GM19240 (cell line): Measurements from ENCODE around the gene PVR.
"Not testable (repeated sequence)": the region's sequence is repeated elsewhere in the genome, so short reads cannot be mapped to it uniquely, and the experiment has no call there.

ENCODE experiments used
- DNase-seq: peaks from one replicate; pipeline ENCODE4 v3.0.0; 2011; ENCODE audit warnings: low spot score; ENCODE audit not compliant: insufficient read length

The PVR gene

DNA sequence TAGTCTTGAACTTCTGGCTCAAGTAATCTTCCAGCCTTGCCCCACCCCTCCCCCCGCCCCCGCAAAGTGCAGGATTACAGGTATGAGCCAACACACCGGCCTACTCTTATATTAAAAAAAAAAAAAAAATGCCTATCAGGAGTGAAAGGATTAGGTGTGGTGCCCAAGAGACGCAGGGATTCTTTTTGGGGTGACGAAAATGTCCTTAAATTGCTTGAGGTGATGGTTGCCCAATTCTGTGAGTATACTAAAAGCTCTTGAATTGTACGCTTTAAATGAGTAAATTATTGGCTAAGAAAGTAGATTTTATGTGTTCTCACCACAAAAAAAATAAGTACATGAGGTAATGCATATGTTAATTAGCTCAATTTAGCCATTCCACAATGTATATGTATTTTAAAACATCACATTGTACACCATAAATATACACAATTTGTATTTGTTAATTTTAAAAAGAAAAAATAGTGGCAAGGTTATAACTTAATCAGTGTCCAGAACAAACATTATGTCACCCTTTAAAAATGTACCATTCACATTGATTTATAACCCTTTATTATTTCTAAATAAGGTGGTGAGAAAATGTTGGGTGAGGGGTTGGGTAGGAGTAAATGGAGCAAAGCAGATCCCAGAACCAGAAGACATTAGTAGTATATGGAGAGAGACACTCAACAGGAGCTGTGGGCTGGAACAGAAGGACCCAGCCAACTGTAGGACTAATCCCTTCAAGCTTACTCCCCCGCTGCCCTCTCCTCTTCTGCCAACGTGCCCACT, 26.4 kb upstream of the PVR start:
- DNase-seq = no peak

- no peak for DNase-seq
Observed at GRCh38 chr19:44618640-44619357, 24.9 kb upstream of the PVR start.

DNA sequence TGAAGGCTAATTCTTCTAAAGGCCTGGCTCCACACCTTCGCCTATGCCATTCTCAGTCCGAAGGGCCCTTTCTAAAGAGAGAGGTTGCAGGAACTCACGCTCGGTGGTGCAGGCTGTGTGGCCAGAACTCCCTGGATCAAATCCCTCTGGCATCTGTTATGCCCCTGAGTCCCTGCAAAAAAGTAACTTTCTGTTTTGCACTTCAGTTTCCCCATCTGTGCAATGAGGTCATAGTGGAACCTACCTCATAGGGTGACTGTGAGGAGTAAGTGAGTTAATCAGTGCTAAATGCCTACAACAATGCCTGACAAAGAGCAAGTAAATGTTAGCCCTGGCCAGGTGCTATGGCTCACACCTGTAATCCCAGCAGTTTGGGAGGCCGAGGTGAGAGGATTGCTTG, 23.0 kb upstream of the PVR start:
- no peak for DNase-seq

DNA sequence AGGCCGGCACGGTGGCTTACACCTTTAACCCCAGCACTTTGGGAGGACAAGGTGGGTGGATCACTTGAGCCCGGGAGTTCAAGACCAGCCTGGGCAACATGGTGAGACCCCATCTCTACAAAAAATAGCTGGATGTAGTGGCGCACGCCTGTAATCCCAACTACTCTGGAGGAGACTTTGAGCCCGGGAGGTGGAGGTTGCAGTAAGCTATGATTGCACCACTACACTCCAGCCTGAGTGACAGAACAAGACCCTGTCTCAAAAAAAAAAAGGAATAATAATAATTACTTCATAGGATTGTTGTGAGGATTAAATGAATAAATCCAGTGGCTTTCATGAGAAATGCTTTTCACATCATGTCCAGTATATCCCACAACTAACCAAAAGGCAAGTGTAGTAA, 22.3 kb upstream of the PVR start:
- DNase-seq = no peak

DNA sequence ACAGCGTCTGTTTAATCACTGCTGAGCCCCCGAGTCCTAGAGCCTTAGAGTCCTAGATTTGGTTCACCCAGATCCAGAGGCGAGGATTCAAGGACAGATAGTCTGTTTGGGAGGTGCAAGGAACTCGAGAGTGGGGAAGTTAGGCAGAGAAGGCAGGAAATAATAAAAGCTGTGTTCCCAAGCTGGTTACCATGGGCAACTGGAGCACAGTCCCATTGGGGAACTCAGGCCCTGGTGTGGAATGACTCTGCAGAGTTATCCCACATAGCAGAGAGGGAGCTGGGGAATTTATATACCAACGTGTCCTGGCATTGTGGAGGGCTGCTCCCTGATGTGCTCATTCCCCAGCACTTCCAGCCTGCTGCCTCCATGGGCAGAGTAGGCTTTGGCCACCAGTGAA, 20.6 kb upstream of the PVR start:
- no peak for DNase-seq

GRCh38 chr19:44623626-44624025, 20.1 kb upstream of the PVR start:
- DNase-seq = no peak

DNA sequence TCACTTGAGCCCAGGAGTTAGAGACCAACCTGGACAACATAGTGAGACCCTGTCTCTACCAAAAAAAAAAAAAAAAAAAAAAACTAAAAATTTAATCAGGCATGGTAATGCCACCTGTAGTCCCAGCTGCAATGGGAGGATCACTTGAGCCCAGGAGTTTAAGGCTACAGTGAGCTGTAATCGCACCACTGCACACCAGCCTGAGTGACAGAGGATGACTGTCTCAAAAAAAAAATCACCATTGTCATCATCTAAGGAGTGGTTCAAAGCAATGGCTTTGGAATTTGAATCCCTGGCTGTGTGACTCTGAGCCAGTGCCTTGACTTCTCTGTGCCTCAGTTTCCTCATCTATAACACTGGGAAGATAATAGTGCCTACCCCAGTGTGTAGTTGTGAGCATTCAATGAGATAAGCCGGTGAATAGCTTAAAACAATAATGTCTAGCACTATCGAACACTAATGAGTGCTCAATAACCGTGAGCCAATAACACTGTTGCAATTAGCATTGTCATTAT, 18.8 kb upstream of the PVR start:
- no peak for DNase-seq

- not testable (repeated sequence) for DNase-seq
Observed at GRCh38 chr19:44625637-44626036, 18.1 kb upstream of the PVR start.

GRCh38 chr19:44626048-44626624, 17.6 kb upstream of the PVR start:
- no peak for DNase-seq

DNA sequence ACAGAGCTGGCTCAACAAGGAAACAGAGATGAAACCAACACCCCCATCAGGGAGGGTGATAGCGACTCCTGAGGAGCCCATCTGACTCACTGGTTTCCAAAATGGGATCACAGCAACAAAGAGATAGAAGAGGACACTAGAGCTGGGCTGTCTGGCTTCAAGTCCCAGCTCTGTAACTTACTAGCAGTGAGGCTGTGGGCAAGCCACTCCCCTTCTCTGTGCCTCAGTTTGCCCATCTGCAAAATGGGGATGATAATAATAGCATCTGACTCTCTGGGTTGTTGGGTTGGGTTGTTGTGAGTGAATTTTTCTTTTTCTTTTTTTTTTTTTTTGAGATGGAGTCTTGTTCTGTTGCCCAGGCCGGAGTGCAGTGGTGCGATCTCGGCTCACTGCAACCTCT, 16.1 kb upstream of the PVR start:
- DNase-seq = no peak

DNA sequence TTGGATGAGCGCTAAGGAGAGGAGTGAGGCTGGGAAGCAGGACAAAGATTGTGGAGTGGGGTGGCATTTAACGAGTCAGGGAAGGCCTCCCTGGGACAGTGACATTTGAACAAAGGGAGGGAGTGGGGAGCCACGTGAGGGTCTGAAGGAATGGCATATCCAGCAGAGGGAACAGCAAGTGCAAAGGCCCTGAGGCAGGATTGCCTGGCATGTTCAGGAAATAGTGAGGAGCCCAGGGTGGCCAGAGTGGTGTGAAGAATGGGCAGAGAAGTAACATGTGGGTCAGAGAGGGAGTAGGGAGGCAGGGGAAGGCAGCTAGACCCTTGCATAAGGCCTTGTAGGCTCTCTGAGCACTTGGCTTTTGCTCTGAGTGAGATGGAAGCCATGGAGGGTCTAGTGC, 14.9 kb upstream of the PVR start:
- no peak for DNase-seq

DNA sequence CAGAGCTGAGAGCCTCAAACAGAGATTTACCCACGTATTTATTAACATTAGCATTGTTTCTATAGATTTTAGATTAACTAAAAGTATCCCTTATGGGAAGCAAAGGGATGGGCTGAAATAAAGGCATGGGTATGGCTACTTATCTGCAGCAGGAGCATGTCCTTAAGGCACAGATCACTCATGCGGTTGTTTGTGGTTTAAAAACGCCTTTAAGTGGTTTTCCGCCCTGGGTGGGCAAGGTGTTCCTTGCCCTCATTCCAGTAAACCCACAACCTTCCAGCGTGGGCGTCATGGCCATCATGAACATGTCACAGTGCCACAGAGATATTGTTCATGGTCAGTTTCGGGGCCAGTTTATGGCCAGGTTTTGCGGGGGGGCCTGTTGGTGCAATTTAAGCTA, 12.1 kb upstream of the PVR start:
- DNase-seq = not testable (repeated sequence)

- DNase-seq = not testable (repeated sequence)
Observed at GRCh38 chr19:44634058-44634457, 9.7 kb upstream of the PVR start.

DNA sequence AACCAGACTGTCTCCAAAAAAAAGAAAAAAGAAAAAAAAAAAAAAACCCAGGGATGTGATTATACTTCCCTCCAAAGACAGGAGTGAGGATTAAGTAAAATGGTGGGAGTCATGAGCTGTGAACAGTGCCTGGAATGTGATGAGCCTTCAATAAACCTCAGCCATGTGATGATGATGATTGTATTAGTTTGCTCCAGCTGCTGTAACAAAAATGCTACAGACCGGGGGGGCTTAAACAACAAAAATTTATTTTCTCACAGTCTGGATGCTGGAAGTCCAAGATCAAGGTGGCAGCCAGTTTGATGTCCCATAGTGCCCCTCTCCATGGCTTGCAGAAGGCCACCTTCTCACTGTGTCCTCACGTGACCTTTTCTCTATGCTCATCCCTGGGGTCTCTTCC, 8.9 kb upstream of the PVR start:
- DNase-seq = no peak

DNA sequence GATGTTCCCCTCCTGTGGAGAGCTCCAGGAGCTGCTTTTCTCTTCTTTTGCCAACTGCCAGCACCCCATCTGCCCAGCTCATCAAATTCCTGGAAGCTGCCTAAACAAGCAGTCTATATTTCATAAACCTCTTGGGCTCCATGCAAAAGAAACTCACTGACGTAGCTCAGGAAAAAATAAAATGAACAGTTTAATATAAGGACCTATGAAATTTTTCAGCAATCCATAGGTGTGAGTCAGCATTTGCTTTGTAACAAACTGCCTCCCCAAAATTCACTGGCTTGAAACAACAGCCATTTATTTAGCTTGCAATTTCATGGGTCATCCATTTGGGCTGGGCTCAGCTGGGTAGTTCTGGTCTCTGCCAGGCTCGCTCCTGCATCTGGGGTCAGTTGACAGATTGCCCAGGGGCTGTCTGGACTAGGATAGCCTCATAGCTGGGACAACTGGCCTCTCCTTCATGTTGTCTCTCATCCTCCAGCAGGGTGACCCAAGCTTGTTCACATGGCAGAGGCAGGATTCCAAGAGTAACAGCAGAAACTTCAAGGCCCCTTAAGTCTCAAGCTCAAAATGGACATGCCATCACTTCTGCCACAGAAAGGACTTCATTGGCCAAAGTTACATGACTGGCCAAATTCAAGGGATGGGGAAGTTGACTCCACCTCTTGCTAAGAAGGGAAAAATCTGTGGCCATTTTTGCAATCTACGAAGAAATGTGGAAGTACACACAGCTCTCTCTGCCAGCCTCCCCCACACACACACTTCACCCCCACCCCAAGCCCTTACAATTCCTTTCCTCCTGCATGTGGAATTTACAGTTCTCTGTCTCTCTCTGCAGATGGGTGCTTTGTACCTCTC, 7.9 kb upstream of the PVR start:
- DNase-seq = no peak

- DNase-seq = no peak
Observed at GRCh38 chr19:44636439-44637389, 7.0 kb upstream of the PVR start.

GRCh38 chr19:44637390-44637764, 6.3 kb upstream of the PVR start:
- no peak for DNase-seq

DNA sequence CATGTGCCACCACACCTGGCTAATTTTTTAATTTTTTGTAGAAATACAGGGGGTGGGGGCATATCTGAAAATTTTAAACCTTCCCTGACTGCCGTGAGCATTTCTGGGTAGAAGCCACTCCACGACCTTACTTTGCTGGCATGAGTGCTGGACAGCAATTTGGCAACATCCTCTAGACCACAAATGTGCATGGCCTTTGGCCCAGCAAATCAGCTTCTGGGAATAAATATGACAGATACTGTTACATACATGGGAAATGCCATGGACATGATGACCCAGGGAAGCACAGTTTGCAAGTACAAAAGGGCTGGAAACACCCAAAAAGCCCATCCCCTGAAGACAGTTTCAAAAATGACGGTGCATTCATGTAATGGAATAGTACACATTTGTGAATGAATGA, 3.2 kb upstream of the PVR start:
- no peak for DNase-seq

- no peak for DNase-seq
Observed at GRCh38 chr19:44641501-44642265, 2.0 kb upstream of the PVR start.

DNA sequence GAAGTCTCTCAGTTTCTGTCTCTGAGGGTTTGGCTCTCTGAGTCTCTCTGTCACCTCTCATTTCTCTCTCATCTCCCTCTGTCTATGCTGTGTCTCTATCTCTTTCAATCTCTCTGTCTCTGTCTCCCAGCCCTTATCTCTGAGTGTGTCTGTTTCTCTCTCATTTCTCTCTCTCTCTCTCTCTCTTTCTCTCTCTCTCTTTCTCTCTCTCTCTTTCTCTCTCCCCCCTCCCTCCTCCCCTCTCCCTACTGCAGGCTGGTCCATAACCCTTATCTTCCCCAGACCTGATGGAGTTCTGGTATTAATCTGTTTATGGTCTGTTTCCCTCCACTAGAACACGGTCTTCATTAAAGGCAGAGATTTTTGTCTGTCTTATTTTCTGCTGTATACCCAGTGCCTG, 1.3 kb upstream of the PVR start:
- no peak for DNase-seq
